HL-60/S4 treated with phorbol 12-myristate 13-acetate at 8.2 ng/mL for 4 days and 3 days (cell line): ENCODE measurements around the gene PNPO.

Experiments used
- in situ Hi-C: fragments of 300-500 bp; cut with MboI; formaldehyde crosslinking; loops from 2 replicates; pipeline ENCODE4 v1.15.0; 2022; ENCODE audit warnings: low sequenced_read_pairs

The PNPO gene

GRCh38 chr17:47996201-47996600, 54.8 kb downstream of the PNPO start:
- in situ Hi-C loops, result no loop called here

DNA sequence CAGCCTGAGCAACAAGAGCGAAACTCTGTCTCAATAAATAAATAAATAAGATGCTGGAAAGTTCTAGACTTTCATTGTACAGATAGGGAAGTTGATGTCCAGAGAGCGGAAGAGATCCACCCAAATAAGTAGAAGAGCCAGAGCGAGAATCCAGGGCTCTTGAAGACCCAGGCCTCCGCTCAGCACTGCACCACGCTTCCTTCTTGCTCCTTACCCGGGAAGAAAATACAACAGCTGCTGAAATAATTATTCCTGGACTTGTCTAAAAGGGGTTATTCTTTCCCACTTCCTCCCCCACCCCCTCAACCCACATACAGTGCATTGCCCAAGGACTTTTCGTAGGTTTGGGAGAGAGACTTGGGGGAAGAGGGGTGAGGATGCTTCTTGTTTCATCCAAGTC, 56.2 kb downstream of the PNPO start:
- in situ Hi-C loops, result no loop called here

DNA sequence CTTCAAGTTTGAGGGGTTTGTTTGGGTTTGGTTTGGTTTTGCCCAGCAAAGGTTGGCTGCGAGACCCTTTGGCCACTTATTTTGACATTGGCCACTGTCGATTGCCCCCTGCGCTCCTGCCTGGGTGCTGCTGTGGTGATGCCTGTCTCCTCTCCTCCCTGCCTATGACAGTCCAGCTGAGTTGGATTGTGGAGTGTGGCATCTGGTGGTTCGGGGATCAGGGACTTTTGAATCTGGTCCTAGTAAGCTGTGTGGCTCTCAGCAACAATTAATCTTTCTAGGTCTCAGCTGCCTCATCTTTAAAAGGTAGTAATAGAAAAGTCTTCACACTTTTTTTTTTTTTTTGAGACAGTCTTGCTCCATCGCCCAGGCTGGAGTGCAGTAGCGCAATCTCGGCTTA, 56.7 kb downstream of the PNPO start:
- in situ Hi-C loops, result no loop called here
